Measurements from ENCODE around the gene SLC9A5. TPM values are rescaled to one million over a fixed set of nuclear protein-coding genes. Genes with fewer than 3 reads are reported as not detected.

Gene SLC9A5
- total RNA-seq, 1 donor from 2014 or later = 17.2 TPM

DNA sequence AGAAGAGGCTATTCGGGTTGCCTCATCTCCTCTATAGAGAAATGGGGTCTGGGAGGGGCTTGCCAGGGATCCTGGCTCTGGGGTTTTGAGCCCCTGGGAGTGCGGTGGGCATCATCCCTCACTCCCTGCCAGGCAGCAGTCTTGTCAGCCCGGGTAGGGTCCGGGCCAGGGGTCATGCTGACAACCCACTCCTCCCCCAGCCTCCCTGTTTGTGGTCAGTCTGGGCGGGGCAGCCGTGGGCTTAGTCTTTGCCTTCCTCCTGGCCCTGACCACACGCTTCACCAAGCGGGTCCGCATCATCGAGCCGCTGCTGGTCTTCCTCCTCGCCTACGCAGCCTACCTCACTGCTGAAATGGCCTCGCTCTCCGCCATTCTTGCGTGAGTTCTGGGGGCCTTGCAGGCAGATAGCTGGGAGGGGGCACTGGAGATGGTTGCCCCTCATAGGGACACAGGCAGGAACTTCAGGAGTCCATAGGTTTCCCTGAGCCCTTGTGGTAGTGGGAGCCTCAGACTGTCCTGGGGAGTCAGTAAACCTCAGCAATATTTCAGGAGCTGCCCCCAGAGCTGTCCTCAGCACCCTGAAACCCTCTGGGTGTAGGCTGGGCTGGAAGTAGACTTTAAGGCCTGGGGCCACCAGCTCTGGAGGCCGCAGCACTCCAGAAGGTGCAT, 6.9 kb downstream of the SLC9A5 start:
- no peak for DNase-seq (ENCODE audit: low spot score)
- Mint-ChIP-seq H3K9me3 (ENCODE audit: unreplicated experiment) (no peaks in the 10 kb centered on the region), H3K36me3 (ENCODE audit: low read depth, unreplicated experiment) (peaks cover 18% of the 10 kb centered on the region), H3K27ac (ENCODE audit: unreplicated experiment) (no peak overlapping the region), H3K4me3 (ENCODE audit: unreplicated experiment) (no peak overlapping the region), H3K27me3 (ENCODE audit: unreplicated experiment) (peaks cover 12% of the 10 kb centered on the region), H3K4me1 (ENCODE audit: unreplicated experiment) (peaks cover 21% of the 10 kb centered on the region)
- TF ChIP-seq, protein P1, sequence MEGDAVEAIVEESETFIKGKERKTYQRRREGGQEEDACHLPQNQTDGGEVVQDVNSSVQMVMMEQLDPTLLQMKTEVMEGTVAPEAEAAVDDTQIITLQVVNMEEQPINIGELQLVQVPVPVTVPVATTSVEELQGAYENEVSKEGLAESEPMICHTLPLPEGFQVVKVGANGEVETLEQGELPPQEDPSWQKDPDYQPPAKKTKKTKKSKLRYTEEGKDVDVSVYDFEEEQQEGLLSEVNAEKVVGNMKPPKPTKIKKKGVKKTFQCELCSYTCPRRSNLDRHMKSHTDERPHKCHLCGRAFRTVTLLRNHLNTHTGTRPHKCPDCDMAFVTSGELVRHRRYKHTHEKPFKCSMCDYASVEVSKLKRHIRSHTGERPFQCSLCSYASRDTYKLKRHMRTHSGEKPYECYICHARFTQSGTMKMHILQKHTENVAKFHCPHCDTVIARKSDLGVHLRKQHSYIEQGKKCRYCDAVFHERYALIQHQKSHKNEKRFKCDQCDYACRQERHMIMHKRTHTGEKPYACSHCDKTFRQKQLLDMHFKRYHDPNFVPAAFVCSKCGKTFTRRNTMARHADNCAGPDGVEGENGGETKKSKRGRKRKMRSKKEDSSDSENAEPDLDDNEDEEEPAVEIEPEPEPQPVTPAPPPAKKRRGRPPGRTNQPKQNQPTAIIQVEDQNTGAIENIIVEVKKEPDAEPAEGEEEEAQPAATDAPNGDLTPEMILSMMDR (IDR thresholded peaks at IDR 0.05; ENCODE audit: unreplicated experiment) = no peak

DNA sequence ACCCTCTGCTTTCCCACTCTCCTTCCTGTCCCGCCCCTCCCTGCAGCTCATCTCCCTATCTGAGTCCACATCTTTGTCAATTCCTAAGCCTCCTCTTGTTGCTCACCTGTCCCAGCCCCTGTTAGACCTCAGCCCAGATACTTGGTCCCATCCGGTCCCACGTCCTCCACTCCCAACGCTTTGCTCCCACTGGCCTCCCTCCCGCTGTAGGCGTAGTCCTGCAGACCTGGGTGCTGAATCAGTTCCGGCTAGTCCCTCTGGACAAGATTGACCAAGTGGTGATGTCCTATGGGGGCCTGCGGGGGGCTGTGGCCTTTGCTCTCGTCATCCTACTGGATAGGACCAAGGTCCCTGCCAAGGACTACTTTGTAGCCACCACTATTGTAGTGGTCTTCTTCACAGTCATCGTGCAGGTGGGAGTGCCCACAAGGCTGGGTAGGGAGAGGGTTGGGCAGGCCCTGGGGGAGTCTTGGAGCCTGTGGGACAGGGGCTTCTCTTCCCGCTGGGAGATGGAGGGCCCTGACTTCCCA, 8.0 kb downstream of the SLC9A5 start:
- Mint-ChIP-seq H3K4me1 (ENCODE audit: unreplicated experiment) (peaks cover 18% of the 10 kb centered on the region), H3K27ac (ENCODE audit: unreplicated experiment) (no peak overlapping the region), H3K36me3 (ENCODE audit: low read depth, unreplicated experiment) (peaks cover 18% of the 10 kb centered on the region), H3K27me3 (ENCODE audit: unreplicated experiment) (peaks cover 12% of the 10 kb centered on the region), H3K4me3 (ENCODE audit: unreplicated experiment) (peak overlapping the region; percentile 51), H3K9me3 (ENCODE audit: unreplicated experiment) (no peaks in the 10 kb centered on the region)
- DNase-seq (ENCODE audit: low spot score) = no peak
- TF ChIP-seq, protein P1 (IDR thresholded peaks at IDR 0.05; ENCODE audit: unreplicated experiment) = no peak

DNA sequence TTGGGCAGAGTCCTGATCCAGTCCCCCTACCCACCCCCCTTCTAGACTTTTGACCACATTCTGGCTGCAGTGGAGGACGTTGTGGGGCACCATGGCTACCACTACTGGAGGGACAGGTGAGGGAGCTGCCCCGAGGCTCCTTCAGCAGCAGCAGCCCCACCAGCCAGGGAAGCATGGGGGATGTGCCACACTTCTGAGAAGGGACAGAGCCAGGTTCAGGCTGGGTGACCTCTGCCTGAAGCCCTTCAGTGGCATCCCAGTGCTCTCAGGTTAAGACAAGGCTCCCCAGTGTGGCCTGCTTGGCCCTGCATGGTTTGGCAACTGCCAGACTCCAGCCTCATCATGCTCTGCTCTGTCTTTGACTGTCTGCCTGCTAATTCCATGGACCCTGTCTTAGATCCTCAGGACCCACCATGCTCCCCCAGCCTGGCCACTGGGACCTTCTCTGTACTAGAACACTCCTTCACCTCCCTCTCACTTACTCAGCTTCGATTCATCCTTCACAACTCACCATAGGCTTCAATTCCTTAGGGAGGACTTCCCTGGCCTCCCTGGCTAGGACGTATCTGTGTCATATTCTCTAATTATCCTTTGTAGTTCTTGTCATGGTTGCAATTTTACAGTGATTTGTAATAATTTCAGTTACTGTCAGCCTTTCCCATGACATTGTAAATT, 8.8 kb downstream of the SLC9A5 start:
- peak overlapping the region; percentile 63 for H3K4me3 Mint-ChIP-seq (ENCODE audit: unreplicated experiment)
- H3K36me3 Mint-ChIP-seq (ENCODE audit: low read depth, unreplicated experiment) = peaks cover 18% of the 10 kb centered on the region
- H3K9me3 Mint-ChIP-seq (ENCODE audit: unreplicated experiment) = no peaks in the 10 kb centered on the region
- DNase-seq (ENCODE audit: low spot score) = no peak
- peaks cover 14% of the 10 kb centered on the region for H3K27me3 Mint-ChIP-seq (ENCODE audit: unreplicated experiment)
- TF ChIP-seq, protein P1 (IDR thresholded peaks at IDR 0.05; ENCODE audit: unreplicated experiment) = no peak
- no peak overlapping the region for H3K27ac Mint-ChIP-seq (ENCODE audit: unreplicated experiment)
- peaks cover 10% of the 10 kb centered on the region for H3K4me1 Mint-ChIP-seq (ENCODE audit: unreplicated experiment)

DNA sequence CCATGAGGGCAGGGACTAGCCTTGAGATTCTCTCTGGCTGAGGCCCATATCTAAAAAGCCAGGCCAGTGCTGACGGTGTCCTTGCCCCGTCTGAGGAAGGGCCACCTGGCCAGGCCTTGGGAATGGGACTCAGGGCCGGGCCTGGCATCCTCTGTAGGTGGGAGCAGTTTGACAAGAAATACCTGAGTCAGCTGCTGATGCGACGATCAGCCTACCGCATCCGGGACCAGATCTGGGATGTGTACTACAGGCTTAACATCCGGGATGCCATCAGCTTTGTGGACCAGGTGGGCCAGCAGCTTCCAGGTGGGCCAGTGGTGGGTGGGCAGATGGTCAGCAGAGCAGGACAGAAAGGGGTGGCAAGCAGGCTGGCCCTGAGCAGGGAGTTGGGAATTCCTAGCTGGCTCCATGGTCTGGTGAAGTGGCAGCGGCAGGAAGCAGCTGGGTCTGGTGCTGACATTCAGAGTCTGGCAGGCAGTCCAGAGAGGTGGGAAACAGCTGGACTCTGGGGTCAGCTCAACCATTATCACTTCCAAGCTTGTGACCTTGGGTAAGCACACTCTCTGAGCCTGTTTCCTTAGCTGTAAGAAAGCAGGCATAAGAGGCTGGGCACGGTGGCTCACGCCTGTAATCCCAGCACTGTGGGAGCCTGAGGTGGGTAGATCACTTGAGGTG, 9.5 kb downstream of the SLC9A5 start:
- TF ChIP-seq, protein P1 (IDR thresholded peaks at IDR 0.05; ENCODE audit: unreplicated experiment) = no peak
- no peak overlapping the region for H3K4me3 Mint-ChIP-seq (ENCODE audit: unreplicated experiment)
- DNase-seq (ENCODE audit: low spot score) = no peak
- no peaks in the 10 kb centered on the region for H3K9me3 Mint-ChIP-seq (ENCODE audit: unreplicated experiment)
- H3K36me3 Mint-ChIP-seq (ENCODE audit: low read depth, unreplicated experiment) = peaks cover 18% of the 10 kb centered on the region
- peaks cover 20% of the 10 kb centered on the region for H3K27me3 Mint-ChIP-seq (ENCODE audit: unreplicated experiment)
- H3K4me1 Mint-ChIP-seq (ENCODE audit: unreplicated experiment) = peaks cover 6% of the 10 kb centered on the region
- H3K27ac Mint-ChIP-seq (ENCODE audit: unreplicated experiment) = no peak overlapping the region
